HG03280 (cell line): ENCODE data around the gene COPRS.
"Not testable (repeated sequence)": the region's sequence is repeated elsewhere in the genome, so short reads cannot be mapped to it uniquely, and the experiment has no call there.

Experiments
- ATAC-seq: cut with Tn5 transposase; IDR thresholded peaks from one replicate; pipeline ENCODE4 v1.9.1; 2021; ENCODE audit warnings: mild to moderate bottlenecking, moderate library complexity; ENCODE audit not compliant: unreplicated experiment

Gene COPRS

DNA sequence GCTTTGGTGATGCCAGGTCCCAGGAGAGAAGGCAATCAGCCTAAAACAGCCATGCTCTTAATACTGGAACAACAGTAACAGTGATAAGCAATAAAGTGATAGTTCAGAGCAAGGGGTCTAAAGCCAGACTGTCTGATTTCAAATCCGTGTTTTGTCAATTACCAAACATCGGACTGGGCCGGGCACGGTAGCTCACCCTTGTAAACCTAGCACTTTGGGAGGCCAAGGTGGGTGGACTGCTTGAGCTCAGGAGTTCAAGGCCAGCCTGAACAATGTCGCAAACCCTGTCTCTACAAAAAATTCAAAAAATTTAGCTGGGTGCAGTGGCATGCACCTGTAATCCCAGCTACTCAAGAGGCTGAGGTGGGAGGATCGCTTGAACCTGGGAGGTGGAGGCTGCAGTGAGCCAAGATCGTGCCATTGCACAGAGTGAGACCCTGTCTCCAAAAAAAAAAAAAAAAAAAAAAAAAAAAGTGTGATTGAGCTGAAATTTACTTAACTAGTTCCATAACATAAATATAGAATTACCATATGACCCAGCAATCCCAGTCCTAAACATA, 5.1 kb downstream of the COPRS start:
- no peak for ATAC-seq

- ATAC-seq, result no peak
Measured at GRCh38 chr17:31845291-31845690, 13.8 kb downstream of the COPRS start.

- no peak for ATAC-seq
Measured at GRCh38 chr17:31843070-31843745, 15.8 kb downstream of the COPRS start.

DNA sequence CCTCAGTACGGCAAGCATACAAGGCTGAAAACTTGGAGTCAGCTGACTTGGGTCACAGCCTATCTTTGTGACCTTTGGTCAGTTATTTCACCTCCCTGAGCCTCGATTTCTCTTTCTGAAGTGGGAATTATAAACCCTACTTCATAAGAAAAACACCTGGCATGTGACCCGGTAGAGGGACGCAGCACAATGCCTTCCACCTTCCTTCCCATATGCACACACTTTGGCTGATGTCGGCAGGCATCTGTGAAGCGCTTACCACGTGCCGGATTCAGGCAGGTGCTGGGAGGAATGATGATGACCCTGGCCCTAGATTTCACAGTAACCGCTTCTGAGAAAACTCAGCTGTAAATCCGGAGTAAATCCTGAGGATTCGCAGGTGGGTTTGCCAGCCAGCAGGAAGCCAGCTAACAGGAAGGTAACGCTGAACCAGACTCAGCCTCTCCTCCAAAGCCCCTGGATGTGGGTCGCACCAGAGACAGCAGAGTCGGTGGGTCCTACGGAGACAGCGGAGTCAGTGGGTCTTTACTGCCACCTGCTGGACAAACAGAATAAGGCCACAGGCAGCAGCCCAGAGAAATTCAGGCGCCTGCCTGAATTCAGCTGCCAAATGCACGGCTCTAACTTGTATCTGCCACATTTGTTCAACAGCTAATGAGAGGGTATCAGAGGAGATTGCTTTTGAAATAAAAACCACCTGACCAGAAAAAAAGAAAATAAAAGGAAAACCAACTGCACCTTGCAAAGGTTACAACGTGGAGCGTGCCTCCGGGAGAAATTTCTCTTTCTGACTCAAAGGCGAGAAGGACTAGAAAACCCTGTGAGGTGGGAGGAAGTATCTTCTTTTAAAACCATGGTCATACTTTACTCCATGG, 16.6 kb downstream of the COPRS start:
- no peak for ATAC-seq

DNA sequence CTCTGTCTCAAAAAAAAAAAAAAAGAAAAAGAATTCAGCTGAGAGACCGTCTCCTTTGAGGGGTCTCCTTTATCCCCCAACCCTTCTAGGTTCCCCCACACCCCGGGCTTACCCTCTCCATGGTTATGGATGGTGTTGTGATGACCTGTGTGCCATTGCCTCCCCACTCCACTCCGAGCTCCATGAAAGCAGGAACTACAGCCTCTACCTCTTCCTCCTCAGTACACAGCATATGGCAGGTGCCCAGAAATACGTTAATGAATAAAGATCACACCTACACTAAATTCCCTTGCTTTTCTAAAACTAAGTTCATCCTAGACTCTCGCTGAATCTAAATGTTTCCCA, 17.2 kb downstream of the COPRS start:
- no peak for ATAC-seq

- no peak for ATAC-seq
Measured at GRCh38 chr17:31838636-31839225, 20.3 kb downstream of the COPRS start.

DNA sequence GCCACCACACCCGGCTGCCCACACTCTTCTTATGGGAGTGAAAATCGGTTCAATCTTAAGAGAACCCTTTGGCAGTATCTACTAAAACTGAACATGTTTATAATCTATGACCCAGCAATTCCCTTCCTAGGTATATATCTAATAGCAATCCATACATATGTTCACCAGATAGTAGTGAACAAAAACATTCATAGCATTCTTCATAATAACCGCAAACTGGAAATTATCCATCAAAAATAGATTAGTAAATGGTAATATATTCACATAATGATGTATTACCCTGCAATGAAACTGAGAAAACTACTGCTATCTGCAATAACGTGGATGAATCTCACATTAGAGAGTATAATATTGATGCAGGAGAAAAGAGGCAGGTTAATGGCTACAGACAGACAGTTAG, 23.1 kb downstream of the COPRS start:
- no peak for ATAC-seq

GRCh38 chr17:31834448-31834847, 24.6 kb downstream of the COPRS start:
- no peak for ATAC-seq

GRCh38 chr17:31832746-31833145, 26.3 kb downstream of the COPRS start:
- ATAC-seq, result no peak

- no peak for ATAC-seq
Measured at GRCh38 chr17:31830971-31831858, 27.8 kb downstream of the COPRS start.

- ATAC-seq, result no peak
Measured at GRCh38 chr17:31829649-31830048, 29.4 kb downstream of the COPRS start.

DNA sequence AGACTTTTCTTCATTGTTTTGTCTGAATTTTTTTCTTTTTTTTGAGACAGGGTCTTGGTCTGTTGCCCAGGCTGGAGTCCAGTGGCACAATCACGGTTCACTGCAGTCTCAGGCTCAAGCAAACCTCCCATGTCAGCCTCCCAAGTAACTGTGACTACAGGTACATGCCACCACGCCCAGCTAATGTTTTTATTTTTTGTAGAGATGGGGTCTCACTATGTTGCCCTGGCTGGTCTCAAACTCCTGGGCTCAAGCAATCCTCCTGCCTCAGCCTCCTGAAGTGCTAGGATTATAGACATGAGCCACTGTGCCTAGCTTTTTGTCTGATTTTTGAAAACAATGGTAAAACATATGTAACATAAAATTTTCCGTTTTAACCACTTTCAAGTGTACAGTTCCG, 30.1 kb downstream of the COPRS start:
- ATAC-seq, result not testable (repeated sequence)

- no peak for ATAC-seq
Measured at GRCh38 chr17:31825961-31826691, 32.9 kb downstream of the COPRS start.

GRCh38 chr17:31824766-31825360, 34.2 kb downstream of the COPRS start:
- ATAC-seq, result no peak

GRCh38 chr17:31823014-31823413, 36.0 kb downstream of the COPRS start:
- ATAC-seq, result no peak

GRCh38 chr17:31820691-31821435, 38.2 kb downstream of the COPRS start:
- ATAC-seq, result no peak

DNA sequence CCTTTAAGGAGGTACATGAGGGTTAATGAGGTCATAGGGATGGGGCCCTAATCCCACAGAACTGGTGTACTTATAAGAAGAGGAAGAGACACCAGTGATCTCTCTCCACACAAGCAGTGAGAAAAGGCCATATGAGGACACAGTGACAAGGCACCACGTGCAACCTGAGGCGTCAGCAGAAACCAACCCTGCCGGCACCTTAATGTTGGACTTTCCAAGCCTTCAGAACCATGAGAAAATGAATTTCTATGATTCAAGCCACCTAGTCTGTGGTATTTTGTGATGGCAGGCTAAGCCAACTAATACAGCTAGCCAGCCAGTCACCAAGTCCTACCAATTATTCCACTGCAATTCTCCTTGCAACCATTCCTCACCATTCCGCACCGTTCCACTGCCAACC, 39.5 kb downstream of the COPRS start:
- no peak for ATAC-seq

GRCh38 chr17:31818863-31819262, 40.2 kb downstream of the COPRS start:
- not testable (repeated sequence) for ATAC-seq

DNA sequence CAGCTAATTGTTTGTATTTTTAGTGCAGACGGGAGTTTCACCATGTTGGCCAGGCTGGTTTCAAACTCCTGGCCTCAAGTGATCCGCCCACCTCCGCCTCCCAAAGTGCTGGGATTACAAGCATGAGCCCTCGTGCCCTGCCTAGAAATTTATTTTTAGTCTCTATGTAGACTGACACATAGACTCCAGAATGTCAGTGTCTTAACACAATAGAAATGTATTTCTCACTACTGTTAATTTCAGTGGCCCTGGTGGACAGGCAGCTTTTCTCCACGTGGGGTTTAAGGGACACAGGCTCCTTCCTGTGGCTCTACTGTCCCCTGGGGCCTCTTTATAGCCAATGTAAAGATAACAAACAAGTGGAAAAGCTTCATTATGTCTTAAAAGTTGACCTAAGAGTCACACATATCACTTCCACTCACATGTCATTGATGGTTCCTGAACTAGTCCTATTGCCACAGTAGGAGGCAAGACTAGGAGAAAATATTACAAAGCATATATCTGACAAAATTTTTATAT, 43.8 kb downstream of the COPRS start:
- ATAC-seq, result no peak
